Thoracic aorta (tissue), 2 donors: ENCODE results near the gene DHX15. TPM values are rescaled to one million over a fixed set of nuclear protein-coding genes. Genes with fewer than 3 reads are reported as not detected.

ENCODE experiments used
- ATAC-seq: fragments of 150-250 bp; one replicate; pipeline ENCODE4 v1.8.0; 2017; ENCODE audit warnings: low read depth; ENCODE audit not compliant: insufficient number of reproducible peaks, low FRiP score
- DNase-seq: peaks from one replicate; pipeline ENCODE4 v3.0.0-alpha.2; 2020; ENCODE audit warnings: low spot score
- H3K27ac ChIP-seq, 2 donors: fragments of 200-600 bp; sonication (generic); 1 replicate in 1 of 2; 2 replicates in 1 of 2; pipeline ENCODE4 v1.5.1; 2016; ENCODE audit warnings: mild to moderate bottlenecking in 2 of 2, moderate library complexity in 2 of 2
- H3K27me3 ChIP-seq: fragments of 200-600 bp; sonication (generic); replicated peaks from 2 replicates; pipeline ENCODE4 v1.6.0; 2016; ENCODE audit warnings: mild to moderate bottlenecking; ENCODE audit not compliant: insufficient read depth
- H3K36me3 ChIP-seq: fragments of 200-600 bp; sonication (generic); one replicate; pipeline ENCODE4 v1.5.1; 2016
- H3K4me1 ChIP-seq, 2 donors: fragments of 200-600 bp; sonication (generic); 1 replicate in 1 of 2; 2 replicates in 1 of 2; pipeline versions ENCODE4 v1.5.1 to v1.6.0; 2016; ENCODE audit warnings: low read depth in 2 of 2, mild to moderate bottlenecking in 1 of 2; ENCODE audit not compliant: control insufficient read depth in 1 of 2
- H3K4me3 ChIP-seq: fragments of 200-600 bp; sonication (generic); 2 replicates; pipeline ENCODE4 v1.5.1; 2016; ENCODE audit warnings: mild to moderate bottlenecking
- H3K9me3 ChIP-seq: fragments of 200-600 bp; sonication (generic); 2 replicates; pipeline ENCODE4 v1.5.1; 2016
- total RNA-seq, 2 donors: library from RNA; depleted of rRNA; stranded (reverse); fragments of >200 nt; gene quantifications; one replicate each; pipeline versions ENCODE4 v1.1.0 to v1.2.3, GENCODE V29; 2016
- TF ChIP-seq, protein P1 (sequence below): fragments of 200-600 bp; sonication (generic); IDR thresholded peaks from one replicate; pipeline ENCODE4 v1.5.1; 2019; ENCODE audit warnings: antibody characterized with exemption

The DHX15 gene
- total RNA-seq, 2 donors from 2014 or later, result 101 to 171 TPM

DNA sequence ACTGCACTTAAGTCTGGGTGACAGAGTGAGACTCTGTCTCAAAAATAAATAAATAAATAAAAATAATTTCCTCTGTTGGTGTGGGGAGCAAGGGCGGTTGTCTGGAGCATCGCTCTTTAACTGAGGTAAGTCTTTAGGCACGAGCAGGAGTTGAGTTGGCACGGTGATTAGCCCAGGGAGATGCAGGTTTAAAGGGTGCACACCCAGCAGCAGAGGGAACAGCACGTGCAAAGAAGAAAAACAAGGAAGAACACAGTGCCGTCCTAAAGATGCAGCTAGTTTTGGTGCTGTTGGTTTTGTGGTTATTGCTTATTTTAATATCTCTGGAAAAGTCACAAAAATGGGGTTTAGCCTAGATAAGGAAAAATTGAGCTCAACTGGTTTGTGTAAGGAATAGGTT is 87.8 kb downstream of the DHX15 start:
- H3K27me3 ChIP-seq, result no peaks in the 10 kb centered on the region

DNA sequence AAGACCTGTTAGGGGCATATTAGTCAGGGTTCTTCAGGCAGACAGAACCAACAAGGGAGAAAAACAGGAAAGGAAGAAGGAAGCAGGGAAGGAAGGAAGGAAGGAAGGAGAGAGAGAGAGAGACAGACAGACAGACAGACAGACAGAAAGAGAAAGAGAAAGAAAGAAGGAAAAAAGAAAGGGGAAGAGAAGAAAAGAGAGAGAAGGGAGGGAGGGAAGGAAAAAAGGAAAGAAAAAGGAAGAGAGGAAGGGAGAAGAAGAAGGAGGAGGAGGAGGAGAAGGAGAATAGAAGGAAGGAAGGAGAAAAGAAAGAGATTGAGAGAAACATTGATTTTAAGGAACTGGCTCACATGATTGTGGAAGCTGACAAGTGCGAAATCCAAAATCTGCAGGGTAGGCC is 89.0 kb downstream of the DHX15 start:
- H3K27ac ChIP-seq, result no peak overlapping the region
- H3K4me3 ChIP-seq, result no peak overlapping the region
- no peak for ATAC-seq

More for the DNA sequence above, 87.8 kb downstream of the DHX15 start:
- Histone ChIP-seq H3K4me1 (no peaks in the 10 kb centered on the region), H3K9me3 (no peaks in the 10 kb centered on the region), H3K27ac (no peak overlapping the region), H3K36me3 (no peaks in the 10 kb centered on the region), H3K4me3 (no peak overlapping the region)
- DNase-seq (no peak), ATAC-seq (no peak)
- TF ChIP-seq, protein P1, sequence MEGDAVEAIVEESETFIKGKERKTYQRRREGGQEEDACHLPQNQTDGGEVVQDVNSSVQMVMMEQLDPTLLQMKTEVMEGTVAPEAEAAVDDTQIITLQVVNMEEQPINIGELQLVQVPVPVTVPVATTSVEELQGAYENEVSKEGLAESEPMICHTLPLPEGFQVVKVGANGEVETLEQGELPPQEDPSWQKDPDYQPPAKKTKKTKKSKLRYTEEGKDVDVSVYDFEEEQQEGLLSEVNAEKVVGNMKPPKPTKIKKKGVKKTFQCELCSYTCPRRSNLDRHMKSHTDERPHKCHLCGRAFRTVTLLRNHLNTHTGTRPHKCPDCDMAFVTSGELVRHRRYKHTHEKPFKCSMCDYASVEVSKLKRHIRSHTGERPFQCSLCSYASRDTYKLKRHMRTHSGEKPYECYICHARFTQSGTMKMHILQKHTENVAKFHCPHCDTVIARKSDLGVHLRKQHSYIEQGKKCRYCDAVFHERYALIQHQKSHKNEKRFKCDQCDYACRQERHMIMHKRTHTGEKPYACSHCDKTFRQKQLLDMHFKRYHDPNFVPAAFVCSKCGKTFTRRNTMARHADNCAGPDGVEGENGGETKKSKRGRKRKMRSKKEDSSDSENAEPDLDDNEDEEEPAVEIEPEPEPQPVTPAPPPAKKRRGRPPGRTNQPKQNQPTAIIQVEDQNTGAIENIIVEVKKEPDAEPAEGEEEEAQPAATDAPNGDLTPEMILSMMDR, result no peak

DNA sequence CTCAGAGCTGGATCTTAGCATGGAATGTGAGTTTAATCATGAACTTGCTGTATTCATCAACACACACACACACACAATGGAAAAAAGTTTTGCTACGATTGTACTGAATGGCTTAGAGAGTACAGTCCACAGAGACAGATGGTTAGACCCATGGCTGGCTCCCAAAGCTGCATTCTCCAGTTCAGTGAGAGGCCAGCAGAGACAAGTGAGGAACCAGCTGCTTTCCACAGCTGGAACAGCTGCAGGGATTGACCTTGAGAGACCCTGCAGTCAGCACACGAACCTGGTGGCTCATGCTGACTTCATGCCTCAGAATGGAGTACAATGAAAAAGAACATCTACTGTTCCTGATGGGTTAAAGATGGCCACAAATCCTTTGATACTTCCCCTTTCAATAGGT is 94.5 kb downstream of the DHX15 start:
- TF ChIP-seq, protein P1, result no peak
- no peaks in the 10 kb centered on the region for H3K36me3 ChIP-seq
- no peak overlapping the region for H3K27ac ChIP-seq
- no peaks in the 10 kb centered on the region for H3K9me3 ChIP-seq
- ATAC-seq (no peak), DNase-seq (no peak)
- no peak overlapping the region for H3K4me3 ChIP-seq
- H3K27me3 ChIP-seq, result no peaks in the 10 kb centered on the region
- no peaks in the 10 kb centered on the region for H3K4me1 ChIP-seq

More for the DNA sequence above, 89.0 kb downstream of the DHX15 start:
- Histone ChIP-seq H3K36me3 (no peaks in the 10 kb centered on the region), H3K4me1 (no peaks in the 10 kb centered on the region), H3K27me3 (no peaks in the 10 kb centered on the region), H3K9me3 (no peaks in the 10 kb centered on the region)
- DNase-seq, result no peak
- TF ChIP-seq, protein P1, result no peak

DNA sequence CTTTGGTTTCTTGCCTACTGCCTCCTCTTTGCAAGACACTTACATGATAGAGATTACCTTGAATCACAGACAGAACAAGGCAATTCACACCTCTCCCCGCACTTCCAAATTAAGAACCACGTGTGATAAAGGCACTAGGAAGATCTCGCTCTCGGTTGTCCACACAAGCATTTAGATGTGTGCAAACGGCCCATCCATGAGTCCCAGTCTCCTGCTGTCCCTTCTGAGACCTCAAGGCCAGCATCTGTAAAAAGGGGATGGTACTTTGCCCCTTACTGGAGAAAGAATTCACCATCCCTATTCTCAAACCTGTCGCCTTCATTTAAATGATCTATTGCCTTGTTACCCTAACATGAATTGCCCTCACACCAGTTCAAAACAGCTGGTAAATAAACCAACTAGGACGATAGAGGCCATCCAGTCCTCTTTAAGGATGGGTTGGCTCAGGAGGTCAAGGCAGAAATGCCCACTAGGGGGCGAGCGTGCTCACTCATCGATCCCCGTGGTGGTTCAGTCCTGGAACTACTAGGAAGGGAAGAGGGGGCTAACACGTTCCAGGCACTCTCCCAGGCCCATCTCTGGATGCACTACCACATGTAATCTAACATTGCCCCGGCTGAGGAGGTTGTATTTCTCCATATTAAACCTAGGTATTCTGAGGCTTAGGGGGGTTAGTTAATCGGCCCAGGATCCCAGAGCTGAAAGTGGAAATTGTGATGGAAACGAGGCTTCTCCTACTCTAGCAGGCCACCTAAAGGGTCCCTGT is 95.8 kb downstream of the DHX15 start:
- Histone ChIP-seq H3K36me3 (no peaks in the 10 kb centered on the region), H3K27me3 (no peaks in the 10 kb centered on the region), H3K4me1 (no peaks in the 10 kb centered on the region), H3K9me3 (no peaks in the 10 kb centered on the region), H3K27ac (no peak overlapping the region), H3K4me3 (no peak overlapping the region)
- TF ChIP-seq, protein P1, result peak; percentile 83
- DNase-seq (peak; percentile 37), ATAC-seq (no peak)

DNA sequence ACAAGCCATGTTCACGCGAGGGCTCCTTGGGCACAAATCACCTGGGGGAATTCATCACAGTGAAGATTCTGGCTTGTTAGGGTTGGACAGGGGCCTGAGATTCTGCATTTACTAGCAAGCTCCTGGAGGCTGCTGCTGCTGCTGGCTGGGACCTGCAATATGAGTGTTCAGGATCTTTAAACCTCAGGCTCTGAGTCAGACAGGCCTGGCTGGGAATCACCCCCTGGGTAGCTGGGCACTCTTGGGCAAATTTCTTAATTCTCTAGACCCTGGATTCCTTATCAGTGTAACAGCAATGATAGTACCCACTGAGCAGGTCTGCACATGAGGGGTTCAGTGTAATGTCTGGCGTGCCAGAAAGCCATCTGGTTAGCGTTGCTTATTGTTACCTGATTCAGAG is 101.5 kb downstream of the DHX15 start:
- no peak overlapping the region for H3K27ac ChIP-seq
- no peak for ATAC-seq
- no peak overlapping the region for H3K4me3 ChIP-seq
- no peaks in the 10 kb centered on the region for H3K36me3 ChIP-seq
- DNase-seq, result no peak
- TF ChIP-seq, protein P1, result no peak
- H3K4me1 ChIP-seq, result no peaks in the 10 kb centered on the region
- H3K27me3 ChIP-seq, result no peaks in the 10 kb centered on the region
- no peaks in the 10 kb centered on the region for H3K9me3 ChIP-seq
